Measurements from ENCODE around the gene UCHL1.

- no peak for TF ChIP-seq POLR2A (IDR thresholded peaks at IDR 0.05)
- no peak for TF ChIP-seq CTCF (IDR thresholded peaks at IDR 0.05)
These were observed 40.3 kb downstream of the UCHL1 start for GRCh38 chr4:41296995-41297394.

All from uterus (tissue), 2 donors.